IMR-90 (cell line): ENCODE data around the gene LHX8. TPM values are rescaled to one million over a fixed set of nuclear protein-coding genes. Genes with fewer than 3 reads are reported as not detected.

ENCODE experiments used
- ATAC-seq: fragments of 200-7000 bp; cut with Tn5 transposase; 2 replicates; pipeline ENCODE4 v1.9.1; 2020; ENCODE audit warnings: low read depth, mild to moderate bottlenecking, moderate library complexity
- BruUV-seq: library from RNA; stranded (reverse); fragments of 400-500 nt; replicated peaks from 2 replicates; lab custom pipeline; 2021; lab: Mats Ljungman, UMichigan
- CTCF ChIA-PET: fragments of 300-600 bp; formaldehyde crosslinking; extraction: SDS; loops from one replicate; lab custom pipeline; 2021; ENCODE audit warnings: antibody characterized with exemption; lab: Yijun Ruan, JAX
- POLR2A ChIA-PET: fragments of 300-600 bp; sonication (Branson Sonifier 250); formaldehyde crosslinking; loops from one replicate; lab custom pipeline; 2022; ENCODE audit warnings: antibody characterized with exemption; ENCODE audit not compliant: unreplicated experiment; lab: Charles Lee
- DNase-seq: peaks from one replicate; pipeline ENCODE4 v3.0.0; 2013
- H2AFZ ChIP-seq: replicated peaks from 2 replicates; pipeline ENCODE3; 2013; ENCODE audit warnings: low read length, mild to moderate bottlenecking; ENCODE audit not compliant: poor library complexity
- H2AK5ac ChIP-seq: 2 replicates; pipeline ENCODE4 v1.6.1; 2013; ENCODE audit warnings: low read depth, low read length, inconsistent platforms
- H2AK9ac ChIP-seq: replicated peaks from 2 replicates; pipeline ENCODE3; 2013; ENCODE audit warnings: mild to moderate bottlenecking, low read depth, low read length, moderate library complexity; ENCODE audit not compliant: poor library complexity
- H2BK120ac ChIP-seq: 2 replicates; pipeline ENCODE4 v1.6.1; 2013; ENCODE audit warnings: low read depth, low read length, inconsistent platforms
- H2BK15ac ChIP-seq: 3 replicates; pipeline ENCODE4 v1.6.1; 2013; ENCODE audit warnings: low read depth, low read length, inconsistent platforms
- H2BK20ac ChIP-seq: 2 replicates; pipeline ENCODE4 v1.6.1; 2013; ENCODE audit warnings: low read depth, mild to moderate bottlenecking, inconsistent platforms, low read length, moderate library complexity
- H2BK5ac ChIP-seq: 2 replicates; pipeline ENCODE4 v1.6.1; 2013; ENCODE audit warnings: mild to moderate bottlenecking, low read depth, low read length, inconsistent platforms; ENCODE audit not compliant: poor library complexity, severe bottlenecking
- H3K14ac ChIP-seq: replicated peaks from 2 replicates; pipeline ENCODE4 v1.6.1; 2013; ENCODE audit warnings: low read depth, low read length, inconsistent platforms
- H3K18ac ChIP-seq: 2 replicates; pipeline ENCODE4 v1.6.1; 2013; ENCODE audit warnings: low read depth, low read length, control low read depth
- H3K23ac ChIP-seq: 2 replicates; pipeline ENCODE4 v1.6.1; 2013; ENCODE audit warnings: low read depth, low read length, inconsistent platforms
- H3K27ac ChIP-seq: 2 replicates; pipeline ENCODE4 v1.5.1; 2013; ENCODE audit warnings: mild to moderate bottlenecking, control low read depth, low read length; ENCODE audit not compliant: insufficient read depth
- H3K27me3 ChIP-seq: 2 replicates; pipeline ENCODE4 v1.6.1; 2013; ENCODE audit warnings: low read length; ENCODE audit not compliant: control insufficient read depth, insufficient read depth
- H3K36me3 ChIP-seq: 2 replicates; pipeline ENCODE4 v1.6.1; 2013; ENCODE audit warnings: low read length, mixed read lengths; ENCODE audit not compliant: control insufficient read depth, insufficient read depth
- H3K4ac ChIP-seq: 2 replicates; pipeline ENCODE4 v1.6.1; 2013; ENCODE audit warnings: low read depth, low read length, inconsistent platforms
- H3K4me1 ChIP-seq: 2 replicates; pipeline ENCODE4 v1.6.1; 2013; ENCODE audit warnings: low read length, mixed read lengths; ENCODE audit not compliant: control insufficient read depth, insufficient read depth
- H3K4me2 ChIP-seq: 2 replicates; pipeline ENCODE4 v1.6.1; 2013; ENCODE audit warnings: low read depth, mild to moderate bottlenecking, control low read depth, low read length, moderate library complexity
- H3K4me3 ChIP-seq: 2 replicates; pipeline ENCODE4 v1.5.1; 2013; ENCODE audit warnings: low read depth, mild to moderate bottlenecking, control low read depth, low read length, moderate library complexity; ENCODE audit not compliant: insufficient read depth
- H3K56ac ChIP-seq: 2 replicates; pipeline ENCODE4 v1.6.1; 2013; ENCODE audit warnings: low read length, inconsistent platforms; ENCODE audit not compliant: insufficient read depth; ENCODE audit errors: extremely low read depth
- H3K79me1 ChIP-seq, 2 experiments: 2 replicates each; pipeline ENCODE4 v1.6.1; 2013; ENCODE audit warnings: low read length in 2 of 2, inconsistent platforms in 1 of 2, low read depth in 1 of 2
- H3K9ac ChIP-seq: 2 replicates; pipeline ENCODE4 v1.6.1; 2013; ENCODE audit warnings: low read depth, low read length, control low read depth
- H3K9me1 ChIP-seq: 2 replicates; pipeline ENCODE4 v1.6.1; 2013; ENCODE audit warnings: low read length, inconsistent platforms; ENCODE audit not compliant: insufficient read depth
- H3K9me3 ChIP-seq: 2 replicates; pipeline ENCODE4 v1.6.1; 2013; ENCODE audit warnings: low read length; ENCODE audit not compliant: control insufficient read depth, insufficient read depth
- H4K20me1 ChIP-seq: 2 replicates; pipeline ENCODE4 v1.6.1; 2013; ENCODE audit warnings: low read length, inconsistent platforms; ENCODE audit not compliant: insufficient read depth
- H4K5ac ChIP-seq: 2 replicates; pipeline ENCODE4 v1.6.1; 2013; ENCODE audit warnings: mild to moderate bottlenecking, low read depth, low read length, control low read depth
- H4K8ac ChIP-seq, 2 experiments: 2 replicates each; pipeline ENCODE4 v1.6.1; 2013; ENCODE audit warnings: low read depth in 2 of 2, low read length in 2 of 2, control low read depth in 1 of 2, inconsistent platforms in 1 of 2
- H4K91ac ChIP-seq: 2 replicates; pipeline ENCODE4 v1.6.1; 2013; ENCODE audit warnings: low read depth, low read length, inconsistent platforms; ENCODE audit not compliant: insufficient read depth
- FOS ChIP-seq: fragments of 150-350 bp; IDR thresholded peaks from 2 replicates; pipeline ENCODE4 v1.6.1; 2016; ENCODE audit warnings: low read depth, low read length
- WGBS, 2 experiments: methylation state at CpG; one replicate each; pipeline versions ENCODE4 v1.1.5 to v1.1.7; 2013; ENCODE audit warnings: missing lambda C conversion rate in 2 of 2; ENCODE audit not compliant: insufficient read length in 1 of 2; ENCODE audit errors: extremely low coverage in 2 of 2; 5-methylcytosine and 5-hydroxymethylcytosine counted together
- dilution Hi-C: fragments of 300-500 bp; cut with HindIII; formaldehyde crosslinking; loops from one replicate; pipeline ENCODE4 v1.14.3; 2018; ENCODE audit warnings: low sequenced_read_pairs; ENCODE audit not compliant: unreplicated experiment
- in situ Hi-C: fragments of 300-500 bp; cut with MboI; formaldehyde crosslinking; loops from 3 replicates; pipeline ENCODE4 v1.14.3; 2019; ENCODE audit warnings: low sequenced_read_pairs, inconsistent platforms, mixed read lengths
- intact Hi-C: fragments of 100-400 bp; cut with micrococcal nuclease; formaldehyde crosslinking; loops from 2 replicates; pipeline ENCODE4 v1.10.0; 2022
- polyA plus RNA-seq, 3 experiments: library from polyadenylated mRNA; depleted of rRNA; stranded (reverse); fragments of >200 nt; gene quantifications; 2 replicates each; pipeline ENCODE4 v1.2.3, GENCODE V29; 2012; ENCODE audit warnings: low replicate concordance in 1 of 3
- total RNA-seq: library from RNA; depleted of rRNA; stranded (reverse); fragments of >200 nt; gene quantifications from 2 replicates; pipeline ENCODE4 v1.2.3, GENCODE V29; 2012

The LHX8 gene
- total and polyA plus RNA-seq, 2 of the 4 experiments (the other 2 are of a cell fraction): not detected

DNA sequence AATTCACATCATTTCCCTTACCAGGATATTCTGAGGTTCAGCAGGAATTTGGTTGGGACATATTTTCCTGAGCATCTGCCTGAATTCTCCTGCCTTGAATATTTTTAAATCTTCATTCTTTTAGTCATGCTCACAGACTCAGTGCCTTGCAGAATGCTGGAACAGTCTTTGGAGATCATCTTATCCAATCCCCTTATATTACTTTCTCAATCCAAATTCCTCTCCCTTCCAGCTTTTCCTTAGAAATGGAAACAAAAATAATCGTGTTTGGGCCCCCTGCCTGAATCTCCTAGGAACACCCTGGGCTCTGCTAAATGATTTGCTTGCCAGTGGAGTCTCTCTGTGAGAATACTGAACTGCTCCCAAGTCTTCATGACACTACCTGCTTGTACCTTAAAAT, 38.4 kb downstream of the LHX8 start:
- no peak overlapping the region for H3K9ac ChIP-seq
- H3K27ac ChIP-seq: no peak overlapping the region
- H3K4me2 ChIP-seq: no peak overlapping the region
- H2AFZ ChIP-seq: no peak overlapping the region
- in situ Hi-C loops: no loop called here
- no peak overlapping the region for H3K4me3 ChIP-seq
- H4K20me1 ChIP-seq: no peaks in the 10 kb centered on the region
- no peak overlapping the region for H3K4ac ChIP-seq
- TF ChIP-seq FOS: no peak
- H2BK20ac ChIP-seq: no peak overlapping the region
- H2AK5ac ChIP-seq: no peak overlapping the region
- no peak overlapping the region for H4K8ac ChIP-seq
- no peaks in the 10 kb centered on the region for H3K9me1 ChIP-seq
- H3K18ac ChIP-seq: no peak overlapping the region
- H3K23ac ChIP-seq: no peak overlapping the region
- no peak for ATAC-seq
- H3K36me3 ChIP-seq: no peaks in the 10 kb centered on the region
- H3K4me1 ChIP-seq: no peaks in the 10 kb centered on the region
- BruUV-seq: no TSS peak
- dilution Hi-C loops: no loop called here
- intact Hi-C loops: no loop called here
- H3K27me3 ChIP-seq: no peaks in the 10 kb centered on the region
- no peak overlapping the region for H3K14ac ChIP-seq
- H3K9me3 ChIP-seq: peaks cover 4% of the 10 kb centered on the region
- H2BK5ac ChIP-seq: no peak overlapping the region
- H3K79me1 ChIP-seq: no peaks in the 10 kb centered on the region
- no peak overlapping the region for H2BK120ac ChIP-seq
- ChIA-PET POLR2A (no interaction called here), CTCF (no interaction called here)
- DNase-seq: no peak
- WGBS, 2 experiments: no CpG with 5 or more reads among the region's 1 CpG
- no peak overlapping the region for H4K5ac ChIP-seq
- no peak overlapping the region for H3K56ac ChIP-seq
- H2BK15ac ChIP-seq: no peak overlapping the region
- H2AK9ac ChIP-seq: no peak overlapping the region
- H4K91ac ChIP-seq: no peak overlapping the region
